Measurements from ENCODE around the gene SEMA3B.

DNA sequence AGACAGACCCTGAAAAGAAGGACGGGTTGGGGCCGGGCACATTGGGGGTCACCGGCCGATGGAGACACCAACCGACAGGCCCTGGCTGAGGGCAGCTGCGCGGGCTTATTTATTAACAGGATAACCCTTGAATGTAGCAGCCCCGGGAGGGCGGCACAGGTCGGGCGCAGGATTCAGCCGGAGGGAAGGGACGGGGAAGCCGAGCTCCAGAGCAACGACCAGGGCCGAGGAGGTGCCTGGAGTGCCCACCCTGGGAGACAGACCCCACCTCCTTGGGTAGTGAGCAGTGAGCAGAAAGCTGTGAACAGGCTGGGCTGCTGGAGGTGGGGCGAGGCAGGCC lies 7.8 kb downstream of the SEMA3B start:
- TF ChIP-seq, protein P1, sequence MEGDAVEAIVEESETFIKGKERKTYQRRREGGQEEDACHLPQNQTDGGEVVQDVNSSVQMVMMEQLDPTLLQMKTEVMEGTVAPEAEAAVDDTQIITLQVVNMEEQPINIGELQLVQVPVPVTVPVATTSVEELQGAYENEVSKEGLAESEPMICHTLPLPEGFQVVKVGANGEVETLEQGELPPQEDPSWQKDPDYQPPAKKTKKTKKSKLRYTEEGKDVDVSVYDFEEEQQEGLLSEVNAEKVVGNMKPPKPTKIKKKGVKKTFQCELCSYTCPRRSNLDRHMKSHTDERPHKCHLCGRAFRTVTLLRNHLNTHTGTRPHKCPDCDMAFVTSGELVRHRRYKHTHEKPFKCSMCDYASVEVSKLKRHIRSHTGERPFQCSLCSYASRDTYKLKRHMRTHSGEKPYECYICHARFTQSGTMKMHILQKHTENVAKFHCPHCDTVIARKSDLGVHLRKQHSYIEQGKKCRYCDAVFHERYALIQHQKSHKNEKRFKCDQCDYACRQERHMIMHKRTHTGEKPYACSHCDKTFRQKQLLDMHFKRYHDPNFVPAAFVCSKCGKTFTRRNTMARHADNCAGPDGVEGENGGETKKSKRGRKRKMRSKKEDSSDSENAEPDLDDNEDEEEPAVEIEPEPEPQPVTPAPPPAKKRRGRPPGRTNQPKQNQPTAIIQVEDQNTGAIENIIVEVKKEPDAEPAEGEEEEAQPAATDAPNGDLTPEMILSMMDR (IDR thresholded peaks at IDR 0.05), result no peak
- TF ChIP-seq POLR2AphosphoS5 (IDR thresholded peaks at IDR 0.05), result no peak

Data from breast epithelium (tissue), 3 donors.